Neural progenitor cell (in vitro differentiated cells): ENCODE data around the gene CREM. TPM values are rescaled to one million over a fixed set of nuclear protein-coding genes. Genes with fewer than 3 reads are reported as not detected.
A peak's percentile ranks its signal among the peaks of the same experiment; 100 is the strongest.

Experiments
- DNase-seq: peaks from one replicate; pipeline ENCODE4 v3.0.0-alpha.2; 2016; ENCODE audit warnings: low spot score
- H2AFZ ChIP-seq: fragments of 200-600 bp; sonication (generic); replicated peaks from 2 replicates; pipeline ENCODE4 v1.6.1; 2016; ENCODE audit warnings: antibody characterized with exemption
- H3F3A ChIP-seq: fragments of 200-600 bp; sonication (generic); 2 replicates; pipeline ENCODE4 v1.6.1; 2016; ENCODE audit warnings: antibody characterized with exemption, low read depth
- H3K27ac ChIP-seq: fragments of 200-600 bp; sonication (generic); 2 replicates; pipeline ENCODE4 v1.5.1; 2016; ENCODE audit warnings: mild to moderate bottlenecking
- H3K27me3 ChIP-seq: fragments of 200-600 bp; sonication (generic); 2 replicates; pipeline ENCODE4 v1.6.1; 2016; ENCODE audit warnings: mild to moderate bottlenecking, moderate library complexity
- H3K36me3 ChIP-seq: fragments of 200-600 bp; sonication (generic); 2 replicates; pipeline ENCODE4 v1.5.1; 2016
- H3K4me1 ChIP-seq: fragments of 200-600 bp; sonication (generic); 2 replicates; pipeline ENCODE4 v1.6.1; 2016; ENCODE audit warnings: mixed run types
- H3K4me2 ChIP-seq: fragments of 200-600 bp; sonication (generic); 2 replicates; pipeline ENCODE4 v1.6.1; 2016
- H3K4me3 ChIP-seq: fragments of 200-600 bp; sonication (generic); 2 replicates; pipeline ENCODE4 v1.5.1; 2016
- H3K79me2 ChIP-seq: fragments of 200-600 bp; sonication (generic); 2 replicates; pipeline ENCODE4 v1.6.1; 2016; ENCODE audit warnings: low read depth
- H3K9ac ChIP-seq: fragments of 200-600 bp; sonication (generic); 2 replicates; pipeline ENCODE4 v1.6.1; 2016
- H3K9me3 ChIP-seq: fragments of 200-600 bp; sonication (generic); 2 replicates; pipeline ENCODE4 v1.5.1; 2016; ENCODE audit warnings: low read depth
- H4K20me1 ChIP-seq: fragments of 200-600 bp; sonication (generic); 2 replicates; pipeline ENCODE4 v1.6.1; 2016; ENCODE audit warnings: low read depth
- H3K27ac Mint-ChIP-seq: 3 replicates; pipeline ENCODE4 v1.8.0; 2021; ENCODE audit warnings: mixed read lengths
- H3K27me3 Mint-ChIP-seq: 2 replicates; pipeline ENCODE4 v1.8.0; 2022; ENCODE audit warnings: low read depth, mild to moderate bottlenecking, inconsistent platforms, moderate library complexity, mixed read lengths; ENCODE audit not compliant: insufficient read depth
- H3K36me3 Mint-ChIP-seq: 3 replicates; pipeline ENCODE4 v1.8.0; 2021; ENCODE audit warnings: mixed read lengths
- H3K4me1 Mint-ChIP-seq: 3 replicates; pipeline ENCODE4 v1.8.0; 2021; ENCODE audit warnings: mixed read lengths
- H3K4me3 Mint-ChIP-seq: 3 replicates; pipeline ENCODE4 v1.8.0; 2021; ENCODE audit warnings: mild to moderate bottlenecking, moderate library complexity, mixed read lengths
- H3K9me3 Mint-ChIP-seq: 3 replicates; pipeline ENCODE4 v1.8.0; 2020; ENCODE audit warnings: mixed read lengths
- CTCF ChIP-seq: fragments of 200-600 bp; sonication (generic); IDR thresholded peaks from 2 replicates; pipeline ENCODE4 v1.5.1; 2017; ENCODE audit warnings: antibody characterized with exemption, mild to moderate bottlenecking
- EZH2 ChIP-seq: fragments of 200-600 bp; sonication (generic); IDR thresholded peaks from 2 replicates; pipeline ENCODE4 v1.6.1; 2017; ENCODE audit warnings: antibody characterized with exemption, mild to moderate bottlenecking, moderate library complexity
- EZH2phosphoT487 ChIP-seq: fragments of 200-600 bp; sonication (generic); IDR thresholded peaks from 2 replicates; pipeline ENCODE4 v1.6.1; 2017; ENCODE audit warnings: antibody characterized with exemption
- total RNA-seq: library from RNA; depleted of rRNA; stranded (reverse); fragments of >200 nt; gene quantifications from 2 replicates; pipeline ENCODE4 v1.2.3, GENCODE V29; 2015; ENCODE audit warnings: low replicate concordance

Gene CREM
- total RNA-seq, 1 donor from 2014 or later: 74.2 TPM

GRCh38 chr10:35182631-35183510 is 56.2 kb downstream of the CREM start:
- no peak overlapping the region for H3K9ac ChIP-seq
- H3K79me2 ChIP-seq: no peaks in the 10 kb centered on the region
- Mint-ChIP-seq H3K9me3 (no peaks in the 10 kb centered on the region), H3K27me3 (no peaks in the 10 kb centered on the region), H3K4me3 (no peak overlapping the region), H3K4me1 (peaks cover 2% of the 10 kb centered on the region), H3K36me3 (peaks cover 5% of the 10 kb centered on the region), H3K27ac (no peak overlapping the region)
- no peaks in the 10 kb centered on the region for H4K20me1 ChIP-seq
- H3K4me2 ChIP-seq: no peak overlapping the region
- H2AFZ ChIP-seq: no peak overlapping the region
- peaks cover 16% of the 10 kb centered on the region for H3F3A ChIP-seq
- peaks cover 9% of the 10 kb centered on the region for H3K36me3 ChIP-seq
- TF ChIP-seq EZH2 (no peak), CTCF (no peak), EZH2phosphoT487 (no peak)
- H3K27ac ChIP-seq: peak overlapping the region; percentile 17
- no peak overlapping the region for H3K4me3 ChIP-seq
- no peaks in the 10 kb centered on the region for H3K9me3 ChIP-seq
- peaks cover 6% of the 10 kb centered on the region for H3K4me1 ChIP-seq
- no peaks in the 10 kb centered on the region for H3K27me3 ChIP-seq
- no peak for DNase-seq

DNA sequence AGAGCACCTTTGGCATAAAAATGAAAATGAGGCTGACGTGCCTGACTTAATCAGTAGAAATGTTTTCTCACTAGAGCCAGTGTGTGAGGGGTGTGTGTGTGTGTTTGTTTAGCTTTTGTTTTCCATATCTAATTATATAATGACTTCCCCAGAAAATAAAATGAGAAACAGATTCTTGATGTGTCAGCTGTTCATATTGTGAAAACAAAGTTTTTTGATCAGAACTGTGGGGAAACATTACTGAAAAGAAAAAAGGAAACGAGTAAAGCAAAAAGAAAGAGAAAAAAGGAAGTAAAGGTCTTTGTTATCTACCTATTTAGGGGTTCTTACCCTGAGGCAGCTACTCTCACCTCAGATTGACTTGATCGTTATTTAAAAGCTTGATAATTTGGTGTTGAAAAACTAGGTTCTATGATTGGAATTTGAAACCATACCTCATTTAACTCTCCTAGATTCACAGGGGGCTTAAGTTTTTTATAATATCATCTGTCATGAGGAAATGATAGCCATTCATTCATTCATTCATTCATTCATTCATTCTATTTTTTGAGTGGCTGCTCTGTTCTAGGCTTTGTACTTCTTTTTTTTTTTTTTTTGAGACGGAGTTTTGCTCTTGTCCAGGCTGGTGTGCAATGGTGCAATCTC is 58.0 kb downstream of the CREM start:
- Histone ChIP-seq H3K4me2 (no peak overlapping the region), H3K4me1 (peaks cover 6% of the 10 kb centered on the region), H4K20me1 (no peaks in the 10 kb centered on the region), H3K79me2 (no peaks in the 10 kb centered on the region), H3K9ac (no peak overlapping the region), H3F3A (peaks cover 16% of the 10 kb centered on the region), H3K27ac (no peak overlapping the region), H3K36me3 (peaks cover 4% of the 10 kb centered on the region), H3K27me3 (no peaks in the 10 kb centered on the region), H2AFZ (no peak overlapping the region), H3K4me3 (no peak overlapping the region), H3K9me3 (no peaks in the 10 kb centered on the region)
- no peaks in the 10 kb centered on the region for H3K9me3 Mint-ChIP-seq
- DNase-seq: no peak
- H3K4me1 Mint-ChIP-seq: no peaks in the 10 kb centered on the region
- H3K36me3 Mint-ChIP-seq: peaks cover 2% of the 10 kb centered on the region
- no peak for TF ChIP-seq CTCF
- H3K27me3 Mint-ChIP-seq: no peaks in the 10 kb centered on the region
- H3K27ac Mint-ChIP-seq: no peak overlapping the region
- H3K4me3 Mint-ChIP-seq: no peak overlapping the region

DNA sequence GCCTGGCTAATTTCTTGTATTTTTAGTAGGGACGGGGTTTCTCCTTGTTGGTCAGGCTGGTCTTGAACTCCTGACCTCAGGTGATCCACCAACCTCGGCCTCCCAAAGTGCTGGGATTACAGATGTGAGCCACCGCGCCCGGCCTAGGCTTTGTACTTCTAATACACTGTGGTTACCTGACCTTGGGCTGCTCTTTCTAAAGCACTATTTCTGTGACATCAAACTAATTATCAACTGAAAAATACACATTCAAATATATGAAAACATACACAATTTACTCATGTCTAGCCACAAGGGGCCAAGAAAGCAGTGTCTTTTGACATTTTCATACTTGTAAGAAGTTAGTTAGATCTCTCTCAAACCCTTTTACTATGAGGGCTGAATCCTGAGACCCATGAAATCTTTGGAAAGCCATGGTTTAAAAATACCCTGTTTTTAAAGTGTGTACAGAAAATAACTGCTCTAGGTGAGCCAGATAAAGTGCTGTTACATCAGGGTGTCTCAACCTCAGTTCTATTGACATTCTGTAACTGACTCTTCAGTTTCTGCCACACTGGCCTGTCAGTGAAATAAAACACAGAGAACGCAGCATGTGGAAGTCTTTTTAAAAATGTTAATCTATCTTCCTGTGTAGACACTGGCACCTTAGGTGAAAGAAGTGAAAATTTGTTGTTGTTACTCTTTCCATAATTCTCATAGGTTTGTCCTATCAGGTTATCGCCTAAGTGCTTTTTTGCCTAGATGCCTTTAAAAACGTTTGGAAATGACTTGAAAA is 58.8 kb downstream of the CREM start:
- Histone ChIP-seq H3K4me2 (no peak overlapping the region), H3K36me3 (no peaks in the 10 kb centered on the region), H3K27ac (no peak overlapping the region), H3K79me2 (no peaks in the 10 kb centered on the region), H3K4me1 (peaks cover 6% of the 10 kb centered on the region), H3F3A (peaks cover 16% of the 10 kb centered on the region), H4K20me1 (no peaks in the 10 kb centered on the region), H3K27me3 (no peaks in the 10 kb centered on the region), H3K4me3 (no peak overlapping the region), H2AFZ (no peak overlapping the region), H3K9me3 (no peaks in the 10 kb centered on the region), H3K9ac (no peak overlapping the region)
- Mint-ChIP-seq H3K4me1 (no peaks in the 10 kb centered on the region), H3K9me3 (no peaks in the 10 kb centered on the region), H3K27ac (no peak overlapping the region), H3K27me3 (no peaks in the 10 kb centered on the region), H3K36me3 (peaks cover 2% of the 10 kb centered on the region), H3K4me3 (no peak overlapping the region)
- no peak for TF ChIP-seq EZH2phosphoT487
- DNase-seq: no peak
